Keratinocyte (primary cell): Measurements from ENCODE around the gene TSPEAR. TPM values are rescaled to one million over a fixed set of nuclear protein-coding genes. Genes with fewer than 3 reads are reported as not detected.

ENCODE experiments used
- DNase-seq: peaks from one replicate; pipeline ENCODE4 v3.0.0-alpha.2; 2011; ENCODE audit warnings: low read depth, missing footprints, low spot score
- FAIRE-seq: peaks from 2 replicates; lab custom pipeline; 2011; peaks lifted over from hg19 to GRCh38; lab: Jason Lieb, UNC
- H2AFZ ChIP-seq: 2 replicates; pipeline ENCODE4 v1.6.0; 2012; ENCODE audit warnings: low read length, control low read depth, inconsistent platforms; ENCODE audit not compliant: control insufficient read depth
- H3K27ac ChIP-seq: 2 replicates; pipeline ENCODE4 v1.5.1; 2011; ENCODE audit warnings: low read length; ENCODE audit not compliant: control insufficient read depth, insufficient read depth
- H3K27me3 ChIP-seq: 3 replicates; pipeline ENCODE4 v1.6.0; 2011; ENCODE audit warnings: low read length; ENCODE audit not compliant: control insufficient read depth, insufficient read depth; ENCODE audit errors: extremely low read depth
- H3K36me3 ChIP-seq, 2 experiments: 2 replicates in 1 of 2; 3 replicates in 1 of 2; pipeline ENCODE4 v1.5.1; 2011; ENCODE audit warnings: low read length in 2 of 2, mild to moderate bottlenecking in 1 of 2; ENCODE audit not compliant: control insufficient read depth in 2 of 2, insufficient read depth in 2 of 2; ENCODE audit errors: extremely low read depth in 1 of 2
- H3K4me1 ChIP-seq: 3 replicates; pipeline ENCODE4 v1.5.1; 2011; ENCODE audit warnings: low read length; ENCODE audit not compliant: control insufficient read depth, insufficient read depth; ENCODE audit errors: extremely low read depth
- H3K4me2 ChIP-seq: 3 replicates; pipeline ENCODE4 v1.6.0; 2011; ENCODE audit warnings: low read depth, low read length; ENCODE audit not compliant: control insufficient read depth, insufficient read depth; ENCODE audit errors: extremely low read depth
- H3K4me3 ChIP-seq, 3 experiments: fragments of 200-600 bp in 1 of 3; sonication (generic) in 1 of 3; 2 replicates in 2 of 3; 3 replicates in 1 of 3; pipeline ENCODE4 v1.5.1; 2011 to 2016; ENCODE audit warnings: low read length in 3 of 3, mild to moderate bottlenecking in 3 of 3, control low read depth in 2 of 3, inconsistent platforms in 1 of 3, low read depth in 1 of 3, mixed read lengths in 1 of 3, mixed run types in 1 of 3, moderate library complexity in 1 of 3; ENCODE audit not compliant: control insufficient read depth in 2 of 3, insufficient read depth in 2 of 3; ENCODE audit errors: extremely low read depth in 1 of 3
- H3K79me2 ChIP-seq: 2 replicates; pipeline ENCODE4 v1.6.0; 2012; ENCODE audit warnings: low read length; ENCODE audit not compliant: control insufficient read depth, insufficient read depth
- H3K9ac ChIP-seq: 3 replicates; pipeline ENCODE4 v1.6.0; 2011; ENCODE audit warnings: low read length; ENCODE audit not compliant: control insufficient read depth, insufficient read depth; ENCODE audit errors: extremely low read depth
- H3K9me1 ChIP-seq: 3 replicates; pipeline ENCODE4 v1.6.0; 2011; ENCODE audit warnings: low read length; ENCODE audit not compliant: control insufficient read depth, insufficient read depth; ENCODE audit errors: extremely low read depth
- H3K9me3 ChIP-seq: 2 replicates; pipeline ENCODE4 v1.5.1; 2012; ENCODE audit warnings: low read depth, low read length; ENCODE audit not compliant: control insufficient read depth
- H4K20me1 ChIP-seq: 3 replicates; pipeline ENCODE4 v1.6.0; 2011; ENCODE audit warnings: low read length; ENCODE audit not compliant: control insufficient read depth, insufficient read depth; ENCODE audit errors: extremely low read depth
- CTCF ChIP-seq, 3 experiments: IDR thresholded peaks in 1 of 3; conservative IDR thresholded peaks in 1 of 3; optimal IDR thresholded peaks in 1 of 3; 2 replicates in 2 of 3; 3 replicates in 1 of 3; pipeline versions ENCODE3 to v1.5.1; 2011; ENCODE audit warnings: low read length in 3 of 3, mild to moderate bottlenecking in 3 of 3, moderate library complexity in 2 of 3, control low read depth in 1 of 3, inconsistent platforms in 1 of 3; ENCODE audit not compliant: insufficient read depth in 2 of 3; ENCODE audit errors: extremely low read depth in 1 of 3
- EZH2 ChIP-seq: IDR thresholded peaks from one replicate; pipeline ENCODE4 v1.6.1; 2012; ENCODE audit warnings: inconsistent platforms, mild to moderate bottlenecking, low read length, moderate library complexity
- dilution Hi-C: fragments of 300-500 bp; cut with MboI; formaldehyde crosslinking; loops from one replicate; pipeline ENCODE4 v1.7.0; 2020; ENCODE audit warnings: low sequenced_read_pairs; ENCODE audit not compliant: extremely low pct_ligation_motif_present
- polyA plus RNA-seq, 5 experiments: library from polyadenylated mRNA; depleted of rRNA in 3 of 5; stranded (reverse) in 3 of 5; stranded (forward) in 1 of 5; unstranded in 1 of 5; fragments of >200 nt; gene quantifications; 1 replicate in 1 of 5; 2 replicates in 3 of 5; 3 replicates in 1 of 5; pipeline versions ENCODE4 v1.2.1 to v1.2.3, GENCODE V29; 2011 to 2012; ENCODE audit warnings: missing spikeins in 2 of 5, low read depth in 1 of 5, low replicate concordance in 1 of 5

TSPEAR gene
- polyA plus RNA-seq, 1 donor (not counting 4 experiments of a cell fraction or from before 2014, with no cell fraction given), result 0.12 TPM

GRCh38 chr21:44579833-44580144 is 131.6 kb downstream of the TSPEAR start:
- DNase-seq (no peak), FAIRE-seq (no peak)
- H3K4me2 ChIP-seq, result no peak overlapping the region
- H3K4me3 ChIP-seq, result no peak overlapping the region
- no peak for TF ChIP-seq CTCF (optimal IDR thresholded peaks at IDR 0.05 in 1 of 3, IDR thresholded peaks at IDR 0.05 in 1 of 3, conservative IDR thresholded peaks at IDR 0.05 in 1 of 3; ENCODE audit: extremely low read depth in 1 of 3, insufficient read depth in 2 of 3, low read length in 3 of 3)
- no peak for TF ChIP-seq EZH2
- H2AFZ ChIP-seq, result no peak overlapping the region
- H3K9ac ChIP-seq, result no peak overlapping the region
- dilution Hi-C loops, result no loop called here
- H4K20me1 ChIP-seq, result no peaks in the 10 kb centered on the region
- no peaks in the 10 kb centered on the region for H3K9me1 ChIP-seq
- no peaks in the 10 kb centered on the region for H3K36me3 ChIP-seq
- H3K4me1 ChIP-seq, result no peaks in the 10 kb centered on the region
- H3K79me2 ChIP-seq, result no peaks in the 10 kb centered on the region
- H3K9me3 ChIP-seq, result peaks cover 11% of the 10 kb centered on the region
- no peak overlapping the region for H3K27ac ChIP-seq
- no peaks in the 10 kb centered on the region for H3K27me3 ChIP-seq

- Histone ChIP-seq H3K9me3 (peaks cover 11% of the 10 kb centered on the region), H3K36me3 (no peaks in the 10 kb centered on the region), H4K20me1 (no peaks in the 10 kb centered on the region), H3K9ac (no peak overlapping the region), H3K9me1 (no peaks in the 10 kb centered on the region), H3K27ac (no peak overlapping the region), H3K4me2 (no peak overlapping the region), H3K27me3 (no peaks in the 10 kb centered on the region), H3K4me1 (no peaks in the 10 kb centered on the region), H2AFZ (no peak overlapping the region), H3K79me2 (no peaks in the 10 kb centered on the region), H3K4me3 (no peak overlapping the region)
- FAIRE-seq (no peak), DNase-seq (no peak)
- TF ChIP-seq EZH2 (no peak), CTCF (optimal IDR thresholded peaks at IDR 0.05 in 1 of 3, IDR thresholded peaks at IDR 0.05 in 1 of 3, conservative IDR thresholded peaks at IDR 0.05 in 1 of 3; ENCODE audit: extremely low read depth in 1 of 3, insufficient read depth in 2 of 3, low read length in 3 of 3) (no peak)
- dilution Hi-C loops, result no loop called here
These were observed 132.1 kb downstream of the TSPEAR start for GRCh38 chr21:44579056-44579832.
